Tibial artery (tissue), 4 donors: ENCODE data around the gene P2RX1.
A peak's percentile ranks its signal among the peaks of the same experiment; 100 is the strongest.

Experiments
- DNase-seq, 2 donors: peaks; one replicate each; pipeline ENCODE4 v3.0.0-alpha.2; 2019
- H3K27ac ChIP-seq, 2 donors: fragments of 200-600 bp; sonication (generic) in 1 of 2; 1 replicate in 1 of 2; 2 replicates in 1 of 2; pipeline ENCODE4 v1.5.1; 2018 to 2019; ENCODE audit warnings: mild to moderate bottlenecking in 1 of 2
- H3K27me3 ChIP-seq, 2 donors: fragments of 200-600 bp; sonication (generic) in 1 of 2; one replicate each; pipeline versions ENCODE4 v1.5.1 to v1.6.0; 2016 to 2019
- H3K36me3 ChIP-seq, 3 donors: fragments of 200-600 bp; sonication (generic) in 2 of 3; one replicate each; pipeline ENCODE4 v1.5.1; 2016 to 2019; ENCODE audit warnings: mild to moderate bottlenecking in 2 of 3
- H3K4me1 ChIP-seq, 4 donors: fragments of 200-600 bp; sonication (generic) in 2 of 4; 1 replicate in 3 of 4; 2 replicates in 1 of 4; pipeline ENCODE4 v1.5.1; 2016 to 2019
- H3K4me3 ChIP-seq, 2 donors: fragments of 200-600 bp; sonication (generic) in 1 of 2; 1 replicate in 1 of 2; 2 replicates in 1 of 2; pipeline ENCODE4 v1.5.1; 2018 to 2019; ENCODE audit warnings: mild to moderate bottlenecking in 2 of 2
- H3K9me3 ChIP-seq, 3 donors: fragments of 200-600 bp; sonication (generic) in 1 of 3; one replicate each; pipeline ENCODE4 v1.5.1; 2016 to 2019
- intact Hi-C: fragments of 100-400 bp; cut with DNase I; formaldehyde crosslinking; loops from one replicate; pipeline ENCODE4 v1.15.0; 2023; ENCODE audit warnings: low total_unique reads
- TF ChIP-seq, protein P1 (sequence below), 2 experiments: fragments of 200-600 bp in 1 of 2; fragments of 450-650 bp in 1 of 2; IDR thresholded peaks; one replicate each; pipeline ENCODE4 v1.5.1; 2017 to 2019; ENCODE audit warnings: antibody characterized with exemption in 2 of 2, mild to moderate bottlenecking in 1 of 2, moderate library complexity in 1 of 2

Gene P2RX1

DNA sequence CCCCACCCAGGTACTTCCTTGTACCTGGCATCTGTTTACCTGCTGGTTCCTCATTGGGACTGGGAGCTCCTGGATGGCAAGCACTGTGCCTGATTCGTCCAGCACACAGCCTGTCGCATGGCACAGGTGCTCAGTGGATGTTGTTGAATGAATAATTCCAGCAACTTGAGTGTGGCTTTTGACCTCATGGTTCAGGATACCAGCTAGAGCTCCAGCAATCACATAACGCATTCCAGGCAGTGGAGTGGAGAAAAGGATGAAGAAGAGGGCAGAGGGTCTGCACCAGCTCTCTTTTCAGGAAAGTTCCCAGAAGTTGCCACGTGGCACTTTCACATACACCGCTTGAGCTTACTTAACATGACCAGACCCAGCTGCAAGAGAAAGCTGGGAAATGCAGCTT, 22.1 kb downstream of the P2RX1 start:
- peaks cover 0 to 23% (median 15%) of the 10 kb centered on the region in 3 donors for H3K36me3 ChIP-seq
- DNase-seq: no peak
- TF ChIP-seq, protein P1, sequence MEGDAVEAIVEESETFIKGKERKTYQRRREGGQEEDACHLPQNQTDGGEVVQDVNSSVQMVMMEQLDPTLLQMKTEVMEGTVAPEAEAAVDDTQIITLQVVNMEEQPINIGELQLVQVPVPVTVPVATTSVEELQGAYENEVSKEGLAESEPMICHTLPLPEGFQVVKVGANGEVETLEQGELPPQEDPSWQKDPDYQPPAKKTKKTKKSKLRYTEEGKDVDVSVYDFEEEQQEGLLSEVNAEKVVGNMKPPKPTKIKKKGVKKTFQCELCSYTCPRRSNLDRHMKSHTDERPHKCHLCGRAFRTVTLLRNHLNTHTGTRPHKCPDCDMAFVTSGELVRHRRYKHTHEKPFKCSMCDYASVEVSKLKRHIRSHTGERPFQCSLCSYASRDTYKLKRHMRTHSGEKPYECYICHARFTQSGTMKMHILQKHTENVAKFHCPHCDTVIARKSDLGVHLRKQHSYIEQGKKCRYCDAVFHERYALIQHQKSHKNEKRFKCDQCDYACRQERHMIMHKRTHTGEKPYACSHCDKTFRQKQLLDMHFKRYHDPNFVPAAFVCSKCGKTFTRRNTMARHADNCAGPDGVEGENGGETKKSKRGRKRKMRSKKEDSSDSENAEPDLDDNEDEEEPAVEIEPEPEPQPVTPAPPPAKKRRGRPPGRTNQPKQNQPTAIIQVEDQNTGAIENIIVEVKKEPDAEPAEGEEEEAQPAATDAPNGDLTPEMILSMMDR (IDR thresholded peaks at IDR 0.05): no peak
- no peaks in the 10 kb centered on the region for H3K27me3 ChIP-seq
- H3K4me1 ChIP-seq: peaks cover 0 to 67% (median 55%) of the 10 kb centered on the region in 4 donors
- no peak overlapping the region for H3K4me3 ChIP-seq
- peak overlapping the region; percentile 64 to 77 for H3K27ac ChIP-seq
- H3K9me3 ChIP-seq: no peaks in the 10 kb centered on the region
- intact Hi-C loops: no loop called here

DNA sequence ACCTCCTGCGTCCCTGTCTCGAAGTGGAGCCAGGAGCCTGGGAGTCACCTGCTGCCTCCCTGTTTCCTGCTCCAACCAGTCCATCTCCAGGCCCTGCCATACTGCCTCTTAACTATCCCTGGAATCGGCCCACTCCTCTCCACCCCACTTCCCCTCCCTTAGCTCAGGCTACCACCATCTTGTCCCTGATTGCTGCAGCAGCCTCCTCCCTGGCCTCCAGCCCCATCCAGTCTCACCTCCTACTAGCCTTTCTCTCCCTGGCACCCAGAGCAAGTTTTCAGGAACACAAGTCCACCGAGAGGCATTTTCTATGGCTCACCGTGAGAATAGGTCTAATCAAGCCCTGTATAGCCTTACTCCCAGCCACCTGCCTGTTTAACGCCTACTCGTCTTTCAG, 22.5 kb downstream of the P2RX1 start:
- intact Hi-C loops: no loop called here

DNA sequence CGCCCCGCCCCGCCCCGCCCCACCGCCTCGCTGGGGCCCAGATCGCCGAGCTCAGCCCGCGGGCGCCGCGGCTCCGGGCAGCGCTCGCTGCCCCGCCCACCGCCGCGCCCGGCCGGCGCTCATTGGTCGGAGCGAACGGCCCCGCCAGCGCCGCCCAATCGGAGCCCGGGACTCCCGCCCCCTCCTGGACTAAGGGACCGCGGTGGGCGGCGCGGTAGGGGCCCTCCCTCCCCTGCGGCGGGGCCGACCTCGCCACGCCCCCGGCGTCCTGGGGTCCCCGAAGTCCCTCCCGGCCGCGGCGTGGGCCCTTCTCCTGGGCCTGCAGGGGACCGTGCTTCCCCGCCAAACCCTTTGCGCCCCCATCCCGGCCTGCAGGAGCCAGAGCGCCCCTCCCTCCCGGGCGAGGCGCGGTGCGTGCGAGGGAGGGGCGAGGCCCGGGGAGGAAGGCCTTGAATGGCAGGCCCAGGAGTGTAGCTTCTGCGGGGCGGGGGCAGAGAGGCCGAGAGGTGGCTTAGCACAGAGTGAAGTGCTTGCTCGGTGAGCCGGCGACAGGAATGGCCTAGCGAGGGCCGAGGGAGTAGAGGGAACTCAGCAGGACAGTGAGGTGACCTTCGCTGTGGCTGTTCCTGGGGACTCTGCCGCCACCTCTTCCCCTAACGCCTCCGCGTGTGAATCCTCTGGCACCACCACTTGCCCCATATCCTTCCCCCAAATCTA, 23.1 kb downstream of the P2RX1 start, which contains the start of gene CAMKK1:
TSS of gene CAMKK1 (minus strand) at position 51 of the 717 bp plus-strand sequence. CDS start 7,366 bp downstream, outside the sequence.
- intact Hi-C loops: no loop called here
- H3K27ac ChIP-seq: peak within 1 kb of the TSS; percentile 77 to 78
- no peaks in the 10 kb centered on the region for H3K9me3 ChIP-seq
- peak; percentile 85 to 94 for DNase-seq
- H3K4me1 ChIP-seq: peaks cover 0 to 75% (median 60%) of the 10 kb centered on the region in 4 donors
- TF ChIP-seq, protein P1 (IDR thresholded peaks at IDR 0.05): no peak
- H3K27me3 ChIP-seq: no peaks in the 10 kb centered on the region
- peaks cover 0 to 13% (median 5%) of the 10 kb centered on the region in 3 donors for H3K36me3 ChIP-seq
- H3K4me3 ChIP-seq: peak within 1 kb of the TSS; percentile 64

More for the DNA sequence above, 22.5 kb downstream of the P2RX1 start:
- Histone ChIP-seq H3K27ac (peak overlapping the region; percentile 64 to 77), H3K27me3 (no peaks in the 10 kb centered on the region), H3K4me1 (peaks cover 0 to 72% (median 57%) of the 10 kb centered on the region in 4 donors), H3K4me3 (peak overlapping the region; percentile 64), H3K9me3 (no peaks in the 10 kb centered on the region), H3K36me3 (peaks cover 0 to 18% (median 10%) of the 10 kb centered on the region in 3 donors)
- DNase-seq: no peak
- TF ChIP-seq, protein P1 (IDR thresholded peaks at IDR 0.05): no peak

DNA sequence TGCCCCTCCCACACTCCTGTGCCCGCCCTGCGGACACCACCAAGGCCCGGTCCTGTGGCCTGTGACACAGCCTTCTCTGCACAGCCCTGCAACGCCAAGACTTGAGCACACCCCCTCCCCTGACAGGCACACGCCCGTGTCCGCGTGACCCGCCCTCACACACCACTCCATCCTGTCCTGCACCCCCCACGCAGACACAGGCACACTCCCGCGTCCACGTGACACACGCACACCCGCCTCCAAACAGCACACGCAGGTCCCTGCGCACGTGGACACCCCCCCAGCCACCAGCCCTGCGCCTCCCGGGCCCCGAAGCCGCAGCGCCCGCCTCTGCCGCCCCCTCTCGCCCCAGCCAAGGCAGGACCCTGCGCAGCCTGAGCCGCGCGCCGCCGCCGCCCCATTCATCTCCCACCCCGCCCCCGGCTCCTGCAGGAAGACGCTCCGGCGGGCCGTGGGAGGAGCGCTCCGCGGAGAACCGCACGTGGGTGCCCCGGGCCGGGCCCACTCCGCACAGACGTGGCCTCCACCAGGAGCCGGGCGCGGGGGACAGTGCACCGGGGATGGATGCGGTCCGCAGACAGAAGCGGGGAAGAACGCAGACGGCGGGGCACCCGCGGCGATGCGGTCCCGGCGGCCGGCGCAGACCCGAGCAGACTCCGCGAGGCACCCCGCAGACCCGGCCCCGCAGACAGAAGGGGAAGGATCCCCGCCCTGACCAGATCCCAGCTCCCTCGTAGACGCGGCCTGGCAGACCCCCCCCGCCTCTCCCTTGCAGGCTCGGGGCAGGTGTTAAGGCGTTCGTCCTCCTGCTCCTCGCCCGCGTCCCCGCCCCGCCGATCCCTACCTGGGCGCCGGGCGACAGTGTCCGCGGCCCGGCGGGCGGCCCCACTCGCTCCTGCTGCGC, 23.9 kb downstream of the P2RX1 start:
- H3K27me3 ChIP-seq: no peaks in the 10 kb centered on the region
- H3K27ac ChIP-seq: peak overlapping the region; percentile 75 to 78
- TF ChIP-seq, protein P1 (IDR thresholded peaks at IDR 0.05): no peak
- intact Hi-C loops: no loop called here
- peaks cover 0 to 4% (median 0%) of the 10 kb centered on the region in 3 donors for H3K36me3 ChIP-seq
- peak; percentile 93 to 96 for DNase-seq
- peak overlapping the region; percentile 64 for H3K4me3 ChIP-seq
- peaks cover 0 to 79% (median 64%) of the 10 kb centered on the region in 4 donors for H3K4me1 ChIP-seq
- no peaks in the 10 kb centered on the region for H3K9me3 ChIP-seq

DNA sequence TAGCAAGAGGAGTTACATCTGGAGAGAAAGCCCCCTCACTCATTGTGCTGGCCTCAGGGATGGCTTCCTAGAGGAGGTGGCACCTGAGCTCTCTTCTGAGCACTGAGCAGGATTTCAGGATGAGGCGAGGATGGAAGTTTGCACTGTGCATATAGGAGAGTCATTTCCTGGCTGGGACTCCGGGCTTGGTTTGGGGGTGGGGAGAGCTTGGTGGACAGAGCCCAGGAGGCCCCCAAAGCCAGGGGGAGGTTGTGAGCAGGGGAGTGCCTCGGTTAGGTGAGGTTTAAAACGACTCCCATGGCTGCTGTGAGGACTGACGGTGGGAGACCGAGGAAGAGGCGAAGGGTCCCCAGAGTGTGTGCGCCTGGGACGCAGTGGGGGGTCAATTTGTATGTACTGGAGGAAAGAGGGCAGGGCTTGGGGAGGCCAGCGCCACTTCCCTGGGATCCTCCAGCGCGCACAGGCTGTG, 24.6 kb downstream of the P2RX1 start:
- TF ChIP-seq, protein P1 (IDR thresholded peaks at IDR 0.05): no peak
- H3K4me3 ChIP-seq: peak overlapping the region; percentile 64
- peak overlapping the region; percentile 75 to 78 for H3K27ac ChIP-seq
- H3K4me1 ChIP-seq: peaks cover 0 to 79% (median 65%) of the 10 kb centered on the region in 4 donors
- no peaks in the 10 kb centered on the region for H3K9me3 ChIP-seq
- intact Hi-C loops: no loop called here
- no peaks in the 10 kb centered on the region for H3K27me3 ChIP-seq
- H3K36me3 ChIP-seq: no peaks in the 10 kb centered on the region
- DNase-seq: no peak
